ENCODE measurements around the gene PLEKHB2.

DNA sequence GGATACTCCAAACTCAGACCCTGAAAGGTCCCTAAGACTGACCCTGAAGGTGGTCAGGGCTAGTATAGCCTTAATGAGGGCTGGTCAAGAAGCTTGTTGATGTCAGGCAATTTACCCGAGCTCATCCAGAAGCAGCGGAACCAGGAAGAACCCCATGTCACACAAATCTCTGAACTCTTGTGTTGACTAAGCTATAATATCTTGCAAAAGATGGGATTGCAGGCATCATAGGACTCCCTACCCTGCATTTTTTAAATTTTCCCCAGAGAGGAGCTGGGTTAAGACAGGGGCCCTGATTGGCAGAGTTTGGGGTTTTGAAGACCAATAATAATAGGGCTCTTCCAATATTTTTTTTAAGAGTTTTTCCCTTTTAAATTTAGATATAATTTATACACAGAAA is 2.0 kb upstream of the PLEKHB2 start:
- no peak for TF ChIP-seq POLR2AphosphoS5 (IDR thresholded peaks at IDR 0.05; ENCODE audit: borderline replicate concordance, low read depth, low read length)
- no peak for TF ChIP-seq EZH2 (IDR thresholded peaks at IDR 0.05)
- no peak for TF ChIP-seq FOXP2 (optimal IDR thresholded peaks at IDR 0.05; ENCODE audit: control extremely low read depth, extremely low read length, insufficient read depth)
